HepG2 (cell line): ENCODE data around the gene RNLS. TPM values are rescaled to one million over a fixed set of nuclear protein-coding genes. Genes with fewer than 3 reads are reported as not detected.

Experiments
- ATAC-seq: fragments of 200-7000 bp; cut with Tn5 transposase; 3 replicates; pipeline ENCODE4 v1.9.1; 2020; ENCODE audit warnings: mild to moderate bottlenecking, moderate library complexity
- BruUV-seq: library from RNA; stranded (reverse); fragments of 400-500 nt; replicated peaks from 2 replicates; lab custom pipeline; 2021; lab: Mats Ljungman, UMichigan
- CTCF ChIA-PET: fragments of 300-600 bp; formaldehyde crosslinking; extraction: SDS; loops from one replicate; lab custom pipeline; 2021; ENCODE audit warnings: low total read pairs, inconsistent platforms, low intra/inter-chr PET ratio; lab: Yijun Ruan, JAX
- POLR2A ChIA-PET: fragments of 350-600 bp; sonication (Branson Sonifier 250); formaldehyde crosslinking; loops from one replicate; lab custom pipeline; 2020; ENCODE audit warnings: antibody characterized with exemption, inconsistent platforms; lab: Yijun Ruan, JAX
- DNase-seq: peaks from one replicate; pipeline ENCODE4 v3.0.0-alpha.2; 2015; ENCODE audit warnings: low spot score
- FAIRE-seq: peaks from 3 replicates; lab custom pipeline; 2011; peaks lifted over from hg19 to GRCh38; lab: Jason Lieb, UNC
- H2AFZ ChIP-seq: one replicate; pipeline ENCODE4 v1.6.1; 2011; ENCODE audit warnings: low read length, inconsistent platforms
- H3K27ac ChIP-seq: fragments of 300-600 bp; 3 replicates; pipeline ENCODE4 v1.8.0; 2011; ENCODE audit warnings: mixed run types, mild to moderate bottlenecking, mixed read lengths, low read length, inconsistent platforms; ENCODE audit not compliant: insufficient read depth; ENCODE audit errors: extremely low read length
- H3K27me3 ChIP-seq, 2 experiments: fragments of 200-600 bp in 1 of 2; 2 replicates in 1 of 2; 3 replicates in 1 of 2; pipeline versions ENCODE4 v1.6.0 to v1.8.0; 2011; ENCODE audit warnings: low read length in 2 of 2, mild to moderate bottlenecking in 2 of 2, moderate library complexity in 2 of 2, inconsistent platforms in 1 of 2; ENCODE audit not compliant: insufficient read depth in 2 of 2, control insufficient read depth in 1 of 2
- H3K36me3 ChIP-seq, 2 experiments: fragments of 200-600 bp in 1 of 2; replicated peaks in 1 of 2; 2 replicates in 1 of 2; 3 replicates in 1 of 2; pipeline versions ENCODE4 v1.5.1 to v1.8.0; 2011; ENCODE audit warnings: low read length in 2 of 2, inconsistent platforms in 1 of 2; ENCODE audit not compliant: insufficient read depth in 2 of 2, control insufficient read depth in 1 of 2
- H3K4me1 ChIP-seq: 2 replicates; pipeline ENCODE4 v1.5.1; 2012; ENCODE audit warnings: low read length, inconsistent platforms; ENCODE audit not compliant: insufficient read depth
- H3K4me2 ChIP-seq: 2 replicates; pipeline ENCODE4 v1.6.0; 2011; ENCODE audit warnings: low read depth, low read length, inconsistent platforms
- H3K4me3 ChIP-seq, 3 experiments: fragments of 200-600 bp in 1 of 3; sonication (generic), shearing (Covaris generic) in 1 of 3; replicated peaks in 1 of 3; 2 replicates each; pipeline ENCODE4 v1.5.1; 2011 to 2016; ENCODE audit warnings: low read length in 3 of 3, inconsistent platforms in 2 of 3, low read depth in 2 of 3, mild to moderate bottlenecking in 2 of 3, control low read depth in 1 of 3, mixed read lengths in 1 of 3; ENCODE audit not compliant: insufficient read depth in 1 of 3
- H3K79me2 ChIP-seq: one replicate; pipeline ENCODE4 v1.6.1; 2011; ENCODE audit warnings: low read length, inconsistent platforms; ENCODE audit not compliant: insufficient read depth
- H3K9ac ChIP-seq: 2 replicates; pipeline ENCODE4 v1.6.0; 2011; ENCODE audit warnings: mild to moderate bottlenecking, low read depth, low read length, inconsistent platforms; ENCODE audit not compliant: insufficient read depth
- H3K9me3 ChIP-seq: 2 replicates; pipeline ENCODE4 v1.5.1; 2012; ENCODE audit warnings: mild to moderate bottlenecking, low read length
- H4K20me1 ChIP-seq: 2 replicates; pipeline ENCODE4 v1.6.0; 2011; ENCODE audit warnings: inconsistent platforms, mild to moderate bottlenecking, low read length, moderate library complexity; ENCODE audit not compliant: insufficient read depth
- ATF2 ChIP-seq: sonication (generic); formaldehyde crosslinking; IDR thresholded peaks from 2 replicates; pipeline ENCODE4 v1.4.0; 2020; ENCODE audit warnings: missing genetic modification reagents
- IRF1 ChIP-seq: sonication (generic); formaldehyde crosslinking; IDR thresholded peaks from 2 replicates; pipeline ENCODE4 v1.4.0; 2020; ENCODE audit warnings: low read depth, mild to moderate bottlenecking, missing genetic modification reagents
- SAP130 ChIP-seq: IDR thresholded peaks from 2 replicates; pipeline ENCODE4 v1.6.1; 2016; ENCODE audit warnings: low read depth
- TARDBP ChIP-seq: sonication (generic); formaldehyde crosslinking; IDR thresholded peaks from 2 replicates; pipeline ENCODE4 v1.8.0; 2022; ENCODE audit warnings: mild to moderate bottlenecking, missing genetic modification reagents
- ZNF20 ChIP-seq: sonication (generic); formaldehyde crosslinking; IDR thresholded peaks from 2 replicates; pipeline ENCODE4 v1.4.0; 2020; ENCODE audit warnings: mild to moderate bottlenecking, moderate library complexity, missing genetic modification reagents
- ZNF30 ChIP-seq: sonication (generic); formaldehyde crosslinking; IDR thresholded peaks from 2 replicates; pipeline ENCODE4 v1.5.0; 2020; ENCODE audit warnings: mild to moderate bottlenecking, missing genetic modification reagents
- ZNF44 ChIP-seq: sonication (generic); formaldehyde crosslinking; IDR thresholded peaks from 2 replicates; pipeline ENCODE4 v1.5.1; 2020; ENCODE audit warnings: mild to moderate bottlenecking, missing genetic modification reagents
- ZNF678 ChIP-seq: sonication (generic); formaldehyde crosslinking; IDR thresholded peaks from 2 replicates; pipeline ENCODE4 v1.4.0; 2020; ENCODE audit warnings: mild to moderate bottlenecking, missing genetic modification reagents
- WGBS: methylation state at CpG from one replicate; pipeline ENCODE4 v1.1.6; 2017; ENCODE audit warnings: low lambda C conversion rate; 5-methylcytosine and 5-hydroxymethylcytosine counted together
- in situ Hi-C: cut with HindIII; loops from 2 replicates; pipeline ENCODE4 v1.10.0; 2017; ENCODE audit warnings: low pct_unique_long_range_greater_than_20kb; ENCODE audit not compliant: extremely low pct_ligation_motif_present
- intact Hi-C: fragments of 100-400 bp; cut with micrococcal nuclease; formaldehyde crosslinking; loops from one replicate; pipeline ENCODE4 v1.10.0; 2022; ENCODE audit not compliant: unreplicated experiment
- polyA plus RNA-seq, 8 experiments: library from polyadenylated mRNA; depleted of rRNA in 3 of 8; stranded (reverse) in 7 of 8; unstranded in 1 of 8; fragments of >200 nt; fragmentation: Illumina TruSeq in 4 of 8; extraction: Trizol in 4 of 8; gene quantifications; 2 replicates each; pipeline versions ENCODE4 v1.2.1 to v1.2.3, GENCODE V29; 2011 to 2016; ENCODE audit warnings: low read depth in 4 of 8, missing spikeins in 1 of 8, mixed read lengths in 1 of 8; ENCODE audit not compliant: insufficient read depth in 1 of 8
- total RNA-seq, 5 experiments: library from RNA; depleted of rRNA; stranded (reverse); fragments of >200 nt; fragmentation: Illumina TruSeq; extraction: Trizol; gene quantifications; 2 replicates each; pipeline ENCODE4 v1.2.3, GENCODE V29; 2016; ENCODE audit warnings: low read depth in 1 of 5
- TF ChIP-seq, protein P1 (sequence below): sonication (generic); formaldehyde crosslinking; IDR thresholded peaks from 2 replicates; pipeline ENCODE4 v1.9.0; 2021; ENCODE audit warnings: missing genetic modification reagents, borderline replicate concordance

RNLS gene
- total and polyA plus RNA-seq, 2 of the 13 experiments (the other 11 are each of a cell fraction or from before 2014, with no cell fraction given), result not detected

DNA sequence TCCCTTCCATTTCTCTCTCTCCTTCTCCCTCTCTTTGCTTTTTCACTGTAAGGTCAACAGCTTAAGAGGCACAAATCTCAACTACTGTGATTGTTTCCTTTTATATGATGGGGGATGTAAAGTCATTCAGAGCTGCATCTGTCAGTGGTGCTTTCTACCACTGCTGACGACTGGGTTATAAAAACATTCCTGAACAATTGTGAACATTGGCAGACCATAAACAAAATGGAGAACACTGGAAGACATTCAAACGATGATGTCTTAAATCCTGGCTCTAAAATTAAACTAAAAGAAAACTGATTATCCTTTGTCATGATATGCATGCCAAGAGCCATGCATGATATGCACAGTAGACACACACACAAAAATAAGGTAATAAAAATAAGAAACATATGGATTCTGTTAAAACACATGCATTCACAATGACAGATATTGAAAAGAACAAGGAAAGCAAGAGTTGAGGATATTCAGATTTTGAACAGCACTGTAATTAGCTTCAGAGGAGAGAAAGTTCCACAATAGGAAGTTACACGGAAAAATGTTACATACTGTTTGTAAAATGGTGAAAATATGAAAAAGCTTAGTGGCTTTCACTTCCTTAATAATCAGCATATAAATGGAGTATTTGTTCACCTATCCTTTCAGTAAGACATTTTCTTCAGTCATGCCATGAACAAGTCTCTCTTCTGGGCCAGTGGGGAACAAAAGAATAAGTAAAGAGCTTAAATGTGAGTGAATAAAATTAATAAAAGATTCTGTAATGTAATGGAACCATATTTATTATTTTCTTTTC, 89.2 kb downstream of the RNLS start:
- Histone ChIP-seq H3K9me3 (no peaks in the 10 kb centered on the region), H3K4me2 (no peak overlapping the region), H3K9ac (no peak overlapping the region), H3K36me3 (no peaks in the 10 kb centered on the region), H4K20me1 (no peaks in the 10 kb centered on the region), H3K4me3 (no peak overlapping the region), H3K79me2 (no peaks in the 10 kb centered on the region), H2AFZ (no peak overlapping the region), H3K4me1 (no peaks in the 10 kb centered on the region), H3K27me3 (no peaks in the 10 kb centered on the region), H3K27ac (no peak overlapping the region)
- intact Hi-C loops, result no loop called here
- FAIRE-seq (no peak), DNase-seq (no peak), ATAC-seq (no peak)
- BruUV-seq, result no TSS peak
- WGBS, result under 1% methylated on average over 3 of the region's 3 CpGs
- in situ Hi-C loops, result no loop called here
- POLR2A ChIA-PET, result no interaction called here
- CTCF ChIA-PET, result no interaction called here
- TF ChIP-seq TARDBP (CRISPR knock-in tag) (no peak), ATF2 (CRISPR knock-in tag) (no peak), ZNF678 (CRISPR knock-in tag) (no peak), IRF1 (CRISPR knock-in tag) (no peak), ZNF20 (no peak), ZNF44 (CRISPR knock-in tag) (no peak), ZNF30 (CRISPR knock-in tag) (no peak), SAP130 (CRISPR knock-in tag) (no peak)
- TF ChIP-seq, protein P1, sequence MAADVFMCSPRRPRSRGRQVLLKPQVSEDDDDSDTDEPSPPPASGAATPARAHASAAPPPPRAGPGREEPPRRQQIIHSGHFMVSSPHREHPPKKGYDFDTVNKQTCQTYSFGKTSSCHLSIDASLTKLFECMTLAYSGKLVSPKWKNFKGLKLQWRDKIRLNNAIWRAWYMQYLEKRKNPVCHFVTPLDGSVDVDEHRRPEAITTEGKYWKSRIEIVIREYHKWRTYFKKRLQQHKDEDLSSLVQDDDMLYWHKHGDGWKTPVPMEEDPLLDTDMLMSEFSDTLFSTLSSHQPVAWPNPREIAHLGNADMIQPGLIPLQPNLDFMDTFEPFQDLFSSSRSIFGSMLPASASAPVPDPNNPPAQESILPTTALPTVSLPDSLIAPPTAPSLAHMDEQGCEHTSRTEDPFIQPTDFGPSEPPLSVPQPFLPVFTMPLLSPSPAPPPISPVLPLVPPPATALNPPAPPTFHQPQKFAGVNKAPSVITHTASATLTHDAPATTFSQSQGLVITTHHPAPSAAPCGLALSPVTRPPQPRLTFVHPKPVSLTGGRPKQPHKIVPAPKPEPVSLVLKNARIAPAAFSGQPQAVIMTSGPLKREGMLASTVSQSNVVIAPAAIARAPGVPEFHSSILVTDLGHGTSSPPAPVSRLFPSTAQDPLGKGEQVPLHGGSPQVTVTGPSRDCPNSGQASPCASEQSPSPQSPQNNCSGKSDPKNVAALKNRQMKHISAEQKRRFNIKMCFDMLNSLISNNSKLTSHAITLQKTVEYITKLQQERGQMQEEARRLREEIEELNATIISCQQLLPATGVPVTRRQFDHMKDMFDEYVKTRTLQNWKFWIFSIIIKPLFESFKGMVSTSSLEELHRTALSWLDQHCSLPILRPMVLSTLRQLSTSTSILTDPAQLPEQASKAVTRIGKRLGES, result no peak
- TF ChIP-seq, all 625 proteins: peak for 0
